Caco-2 (cell line): ENCODE results near the gene UFSP1. TPM values are rescaled to one million over a fixed set of nuclear protein-coding genes. Genes with fewer than 3 reads are reported as not detected.

Experiments
- BruUV-seq: library from RNA; stranded (reverse); fragments of 400-500 nt; replicated peaks from 2 replicates; lab custom pipeline; 2021; lab: Mats Ljungman, UMichigan
- CTCF ChIA-PET: fragments of 300-600 bp; sonication (Branson Sonifier 250); formaldehyde crosslinking; loops from one replicate; lab custom pipeline; 2022; ENCODE audit warnings: antibody characterized with exemption; lab: Charles Lee
- POLR2A ChIA-PET: fragments of 300-600 bp; sonication (Branson Sonifier 250); formaldehyde crosslinking; loops from one replicate; lab custom pipeline; 2022; ENCODE audit warnings: antibody characterized with exemption; lab: Charles Lee
- DNase-seq, 2 experiments: peaks; one replicate each; pipeline versions ENCODE4 v3.0.0 to v3.0.0-alpha.2; 2020 to 2022
- H3K27me3 ChIP-seq: replicated peaks from 2 replicates; pipeline ENCODE4 v1.6.0; 2011; ENCODE audit warnings: low read length; ENCODE audit not compliant: control insufficient read depth, insufficient read depth
- H3K36me3 ChIP-seq: 2 replicates; pipeline ENCODE4 v1.5.1; 2011; ENCODE audit warnings: low read length; ENCODE audit not compliant: control insufficient read depth, insufficient read depth
- H3K4me1 ChIP-seq: fragments of 250-450 bp; sonication (Bioruptor Pico); 2 replicates; pipeline ENCODE4 v1.5.1; 2020; ENCODE audit warnings: mild to moderate bottlenecking
- H3K4me3 ChIP-seq: 2 replicates; pipeline ENCODE4 v1.5.1; 2011; ENCODE audit warnings: low read depth, mild to moderate bottlenecking, control low read depth, low read length
- H3K9me3 ChIP-seq: fragments of 250-450 bp; sonication (Bioruptor Pico); 2 replicates; pipeline ENCODE4 v1.5.1; 2020; ENCODE audit warnings: mild to moderate bottlenecking, moderate library complexity
- H3K27ac Mint-ChIP-seq: one replicate; pipeline ENCODE4 v1.8.0; 2022; ENCODE audit warnings: mixed read lengths; ENCODE audit not compliant: unreplicated experiment
- H3K27me3 Mint-ChIP-seq: one replicate; pipeline ENCODE4 v1.8.0; 2022; ENCODE audit warnings: mixed read lengths; ENCODE audit not compliant: insufficient read depth, unreplicated experiment
- H3K36me3 Mint-ChIP-seq: one replicate; pipeline ENCODE4 v1.8.0; 2022; ENCODE audit warnings: mild to moderate bottlenecking, mixed read lengths; ENCODE audit not compliant: insufficient read depth, unreplicated experiment
- H3K4me1 Mint-ChIP-seq: one replicate; pipeline ENCODE4 v1.8.0; 2022; ENCODE audit warnings: low read depth, mixed read lengths; ENCODE audit not compliant: unreplicated experiment
- H3K4me3 Mint-ChIP-seq: one replicate; pipeline ENCODE4 v1.8.0; 2022; ENCODE audit warnings: mild to moderate bottlenecking, moderate library complexity, mixed read lengths; ENCODE audit not compliant: unreplicated experiment
- H3K9me3 Mint-ChIP-seq: one replicate; pipeline ENCODE4 v1.8.0; 2022; ENCODE audit warnings: mixed read lengths; ENCODE audit not compliant: unreplicated experiment
- CTCF ChIP-seq, 2 experiments: fragments of 200-600 bp in 1 of 2; IDR thresholded peaks; 1 replicate in 1 of 2; 2 replicates in 1 of 2; pipeline versions ENCODE4 v1.5.1 to v1.8.0; 2011 to 2022; ENCODE audit warnings: antibody characterized with exemption in 1 of 2, control low read depth in 1 of 2, inconsistent platforms in 1 of 2, low read depth in 1 of 2, low read length in 1 of 2, mild to moderate bottlenecking in 1 of 2, moderate library complexity in 1 of 2; ENCODE audit not compliant: insufficient read depth in 1 of 2, severe bottlenecking in 1 of 2, unreplicated experiment in 1 of 2
- intact Hi-C: fragments of 100-400 bp; cut with micrococcal nuclease; formaldehyde crosslinking; loops from one replicate; pipeline ENCODE4 v1.10.0; 2022; ENCODE audit not compliant: unreplicated experiment
- total RNA-seq: library from RNA; stranded (reverse); gene quantifications from 2 replicates; pipeline ENCODE4 v1.2.3, GENCODE V29; 2022

UFSP1 gene
- total RNA-seq, 1 experiment from 2014 or later, result 4.6 TPM

- no peak for TF ChIP-seq CTCF (IDR thresholded peaks at IDR 0.05; ENCODE audit: insufficient read depth in 1 of 2, low read depth in 1 of 2, low read length in 1 of 2, severe bottlenecking in 1 of 2, unreplicated experiment in 1 of 2)
- intact Hi-C loops, result no loop called here
- ChIA-PET CTCF (no interaction called here), POLR2A (no interaction called here)
- Histone ChIP-seq H3K27me3 (no peaks in the 10 kb centered on the region), H3K9me3 (no peaks in the 10 kb centered on the region), H3K4me3 (no peak overlapping the region), H3K36me3 (no peaks in the 10 kb centered on the region; the same call in 1 of the 2 replicates), H3K4me1 (peaks cover 32% of the 10 kb centered on the region)
- no peak for DNase-seq
- H3K4me3 Mint-ChIP-seq, result peak overlapping the region; percentile 88
- H3K27me3 Mint-ChIP-seq, result no peaks in the 10 kb centered on the region
- peak overlapping the region; percentile 87 for H3K27ac Mint-ChIP-seq
- BruUV-seq, result no TSS peak
- H3K36me3 Mint-ChIP-seq, result peaks cover 39% of the 10 kb centered on the region
- no peaks in the 10 kb centered on the region for H3K9me3 Mint-ChIP-seq
- H3K4me1 Mint-ChIP-seq, result peaks cover 41% of the 10 kb centered on the region
These were observed 3.1 kb upstream of the UFSP1 start for GRCh38 chr7:100892364-100893317.

- Mint-ChIP-seq H3K36me3 (peaks cover 48% of the 10 kb centered on the region), H3K4me1 (peaks cover 49% of the 10 kb centered on the region), H3K9me3 (no peaks in the 10 kb centered on the region), H3K4me3 (peak overlapping the region; percentile 88), H3K27me3 (no peaks in the 10 kb centered on the region), H3K27ac (peak overlapping the region; percentile 87)
- POLR2A ChIA-PET, result interaction anchor here (0.6 kb wide), 1 partner anchor 325 kb away, joined by 7 read pairs; no protein-coding TSS in a partner anchor
- Histone ChIP-seq H3K27me3 (no peaks in the 10 kb centered on the region), H3K4me3 (no peak overlapping the region), H3K36me3 (no peaks in the 10 kb centered on the region; the same call in 1 of the 2 replicates), H3K9me3 (no peaks in the 10 kb centered on the region), H3K4me1 (peaks cover 26% of the 10 kb centered on the region)
- intact Hi-C loops, result no loop called here
- BruUV-seq, result no TSS peak
- no peak for DNase-seq
- CTCF ChIA-PET, result interaction anchor here (0.6 kb wide), 2 partner anchors 92 to 460 kb away, joined by 4 to 6 read pairs; no protein-coding TSS in a partner anchor
- TF ChIP-seq CTCF (IDR thresholded peaks at IDR 0.05; ENCODE audit: insufficient read depth in 1 of 2, low read depth in 1 of 2, low read length in 1 of 2, severe bottlenecking in 1 of 2, unreplicated experiment in 1 of 2), result no peak
These were observed 2.2 kb upstream of the UFSP1 start for GRCh38 chr7:100891568-100892247.
